RWPE2 (cell line): ENCODE results near the gene TRIO.

Experiments
- ATAC-seq: fragments of 200-7000 bp; cut with Tn5 transposase; 3 replicates; pipeline ENCODE4 v1.9.1; 2021; ENCODE audit warnings: low read depth
- DNase-seq: peaks from one replicate; pipeline ENCODE4 v3.0.0-alpha.2; 2020; ENCODE audit warnings: low spot score
- H3K27ac ChIP-seq: fragments of 450-650 bp; 2 replicates; pipeline ENCODE4 v1.5.1; 2017; ENCODE audit warnings: mild to moderate bottlenecking; ENCODE audit not compliant: poor library complexity, severe bottlenecking
- H3K27me3 ChIP-seq: fragments of 250-450 bp; sonication (Bioruptor Pico); 2 replicates; pipeline ENCODE4 v1.5.1; 2021; ENCODE audit warnings: mild to moderate bottlenecking, moderate library complexity; ENCODE audit not compliant: insufficient read depth, poor library complexity, severe bottlenecking
- H3K36me3 ChIP-seq: fragments of 250-450 bp; sonication (Bioruptor Pico); 2 replicates; pipeline ENCODE4 v1.5.1; 2020; ENCODE audit warnings: low read depth, mild to moderate bottlenecking, moderate library complexity
- H3K4me1 ChIP-seq: fragments of 250-450 bp; sonication (Bioruptor Pico); 2 replicates; pipeline ENCODE4 v1.5.1; 2021; ENCODE audit warnings: mild to moderate bottlenecking, moderate library complexity; ENCODE audit not compliant: insufficient read depth, poor library complexity, severe bottlenecking
- H3K4me3 ChIP-seq: fragments of 250-450 bp; sonication (Bioruptor Pico); 2 replicates; pipeline ENCODE4 v1.5.1; 2021; ENCODE audit warnings: mild to moderate bottlenecking, moderate library complexity; ENCODE audit not compliant: severe bottlenecking
- H3K9me3 ChIP-seq: fragments of 250-450 bp; sonication (Bioruptor Pico); 2 replicates; pipeline ENCODE4 v1.5.1; 2021; ENCODE audit warnings: mild to moderate bottlenecking, moderate library complexity; ENCODE audit not compliant: severe bottlenecking
- TF ChIP-seq, protein P1 (sequence below): fragments of 450-650 bp; IDR thresholded peaks from one replicate; pipeline ENCODE4 v1.5.1; 2017; ENCODE audit warnings: mild to moderate bottlenecking, moderate library complexity; ENCODE audit not compliant: poor library complexity, severe bottlenecking

The TRIO gene

DNA sequence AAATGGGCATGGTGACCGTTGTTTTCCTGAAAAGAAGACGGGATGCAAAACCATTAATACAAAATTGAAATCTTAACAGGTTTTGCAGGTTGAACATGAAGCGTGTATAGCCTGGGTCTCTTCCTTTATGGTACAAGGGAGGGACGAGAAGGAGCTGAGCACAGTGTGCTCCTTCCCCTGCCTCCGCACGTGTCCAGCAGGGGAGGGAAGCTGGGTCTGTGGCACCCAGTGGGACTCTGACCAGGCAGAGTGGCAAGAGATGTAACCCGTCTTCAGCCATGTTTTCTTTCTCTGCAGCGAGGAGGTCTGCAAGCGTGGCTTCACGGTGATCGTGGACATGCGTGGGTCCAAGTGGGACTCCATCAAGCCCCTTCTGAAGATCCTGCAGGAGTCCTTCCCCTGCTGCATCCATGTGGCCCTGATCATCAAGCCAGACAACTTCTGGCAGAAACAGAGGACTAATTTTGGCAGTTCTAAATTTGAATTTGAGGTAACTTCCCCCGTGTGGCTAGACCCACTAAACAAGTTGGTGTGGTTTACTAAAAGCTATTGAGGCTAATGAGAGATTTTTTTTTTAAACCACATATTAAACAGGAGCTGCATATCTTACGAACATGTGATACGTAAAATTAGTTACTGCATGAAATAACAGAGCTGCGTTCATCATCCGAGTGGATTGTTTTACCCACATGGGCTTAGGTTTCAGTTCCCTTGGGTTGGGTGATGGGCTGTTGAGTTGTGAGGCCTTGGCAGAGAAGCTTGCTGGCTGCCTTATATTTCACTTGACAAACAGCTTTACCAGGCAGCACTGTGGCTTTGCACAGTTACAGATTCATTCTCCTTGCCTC lies 143.7 kb downstream of the TRIO start:
- peaks cover 55% of the 10 kb centered on the region for H3K36me3 ChIP-seq
- DNase-seq (no peak), ATAC-seq (no peak)
- H3K4me1 ChIP-seq = no peaks in the 10 kb centered on the region
- TF ChIP-seq, protein P1, sequence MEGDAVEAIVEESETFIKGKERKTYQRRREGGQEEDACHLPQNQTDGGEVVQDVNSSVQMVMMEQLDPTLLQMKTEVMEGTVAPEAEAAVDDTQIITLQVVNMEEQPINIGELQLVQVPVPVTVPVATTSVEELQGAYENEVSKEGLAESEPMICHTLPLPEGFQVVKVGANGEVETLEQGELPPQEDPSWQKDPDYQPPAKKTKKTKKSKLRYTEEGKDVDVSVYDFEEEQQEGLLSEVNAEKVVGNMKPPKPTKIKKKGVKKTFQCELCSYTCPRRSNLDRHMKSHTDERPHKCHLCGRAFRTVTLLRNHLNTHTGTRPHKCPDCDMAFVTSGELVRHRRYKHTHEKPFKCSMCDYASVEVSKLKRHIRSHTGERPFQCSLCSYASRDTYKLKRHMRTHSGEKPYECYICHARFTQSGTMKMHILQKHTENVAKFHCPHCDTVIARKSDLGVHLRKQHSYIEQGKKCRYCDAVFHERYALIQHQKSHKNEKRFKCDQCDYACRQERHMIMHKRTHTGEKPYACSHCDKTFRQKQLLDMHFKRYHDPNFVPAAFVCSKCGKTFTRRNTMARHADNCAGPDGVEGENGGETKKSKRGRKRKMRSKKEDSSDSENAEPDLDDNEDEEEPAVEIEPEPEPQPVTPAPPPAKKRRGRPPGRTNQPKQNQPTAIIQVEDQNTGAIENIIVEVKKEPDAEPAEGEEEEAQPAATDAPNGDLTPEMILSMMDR = no peak
- no peak overlapping the region for H3K27ac ChIP-seq
- no peaks in the 10 kb centered on the region for H3K27me3 ChIP-seq
- H3K4me3 ChIP-seq = no peak overlapping the region
- H3K9me3 ChIP-seq = no peaks in the 10 kb centered on the region

DNA sequence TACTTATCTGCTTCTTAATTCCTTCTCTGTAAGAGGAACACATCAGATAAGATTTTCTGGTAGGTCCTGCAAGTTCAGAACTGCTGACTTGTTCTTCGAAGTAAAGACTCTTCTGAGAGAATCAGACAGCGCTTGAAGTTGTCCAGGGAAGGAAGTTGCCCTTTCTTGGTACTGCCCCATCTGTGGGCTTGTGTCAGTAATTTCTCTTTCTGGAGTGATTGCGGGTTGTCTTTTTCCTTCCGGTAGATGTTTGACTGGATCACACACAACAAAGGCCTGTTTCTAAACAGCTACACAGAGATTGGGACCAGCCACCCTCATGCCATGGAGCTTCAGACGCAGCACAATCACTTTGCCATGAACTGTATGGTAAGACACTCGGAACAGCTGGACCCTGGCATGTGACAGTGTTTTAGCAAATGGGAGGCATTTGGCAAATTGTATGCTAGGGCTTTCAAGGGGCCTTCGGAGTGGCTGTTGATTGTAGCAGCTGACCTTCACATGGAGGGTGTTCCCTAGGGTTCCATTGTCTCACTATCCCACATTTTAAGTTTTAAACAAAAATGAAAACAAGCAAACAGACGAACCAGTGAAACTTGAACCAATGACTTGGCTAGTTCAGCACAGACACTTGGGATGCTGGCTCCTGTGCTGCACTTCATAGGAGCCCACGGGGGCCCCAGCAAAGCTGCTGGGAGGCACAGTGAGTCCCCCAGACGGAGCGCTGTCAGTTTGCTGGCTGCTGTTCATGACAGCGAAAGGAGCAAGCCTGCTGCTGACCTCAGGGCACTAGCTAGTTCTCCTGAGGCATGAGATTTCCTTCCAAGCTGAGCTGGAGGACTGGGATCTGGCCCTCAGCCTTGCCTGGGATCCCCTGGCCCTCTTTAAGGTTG lies 149.9 kb downstream of the TRIO start:
- Histone ChIP-seq H3K9me3 (no peaks in the 10 kb centered on the region), H3K27me3 (no peaks in the 10 kb centered on the region), H3K27ac (no peak overlapping the region), H3K4me3 (no peak overlapping the region), H3K4me1 (no peaks in the 10 kb centered on the region), H3K36me3 (peaks cover 89% of the 10 kb centered on the region)
- ATAC-seq (no peak), DNase-seq (no peak)
- TF ChIP-seq, protein P1 = no peak

DNA sequence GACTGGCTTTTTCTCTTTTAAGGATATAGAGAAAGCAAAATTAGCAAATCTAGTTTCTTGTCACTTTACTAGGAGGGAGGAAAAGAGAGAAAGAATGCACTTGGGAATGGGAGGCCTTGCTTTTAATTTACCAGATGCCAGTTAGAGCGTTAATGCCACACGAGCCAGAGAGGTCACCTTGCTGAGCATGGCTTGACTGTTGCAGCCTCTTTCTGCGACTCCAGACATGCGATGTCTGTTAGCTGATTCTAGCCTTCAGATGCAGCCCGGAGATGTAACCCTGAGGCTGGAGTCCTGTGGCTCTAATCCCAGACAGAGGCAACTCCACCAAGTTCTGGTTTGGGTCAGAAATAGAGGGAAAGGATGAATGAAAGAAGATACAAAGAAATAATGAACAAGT lies 152.5 kb downstream of the TRIO start:
- no peak overlapping the region for H3K27ac ChIP-seq
- peaks cover 6% of the 10 kb centered on the region for H3K4me1 ChIP-seq
- no peaks in the 10 kb centered on the region for H3K27me3 ChIP-seq
- no peak for DNase-seq
- no peaks in the 10 kb centered on the region for H3K9me3 ChIP-seq
- no peak for ATAC-seq
- TF ChIP-seq, protein P1 = no peak
- peaks cover 94% of the 10 kb centered on the region for H3K36me3 ChIP-seq
- no peak overlapping the region for H3K4me3 ChIP-seq

- Histone ChIP-seq H3K4me1 (peaks cover 6% of the 10 kb centered on the region), H3K36me3 (peaks cover 96% of the 10 kb centered on the region), H3K4me3 (no peak overlapping the region), H3K27ac (no peak overlapping the region), H3K9me3 (no peaks in the 10 kb centered on the region), H3K27me3 (no peaks in the 10 kb centered on the region)
- ATAC-seq (no peak), DNase-seq (no peak)
- TF ChIP-seq, protein P1 = no peak
Measured at GRCh38 chr5:14296533-14297331, 153.6 kb downstream of the TRIO start.
